HepG2 (cell line): ENCODE measurements around the gene SLC17A9.

Source experiments
- NFE2L2 ChIP-seq: fragments of 150-350 bp; IDR thresholded peaks from 2 replicates; pipeline ENCODE4 v1.6.1; 2014; ENCODE audit warnings: low read length
- POLR2AphosphoS5 ChIP-seq: IDR thresholded peaks from 2 replicates; pipeline ENCODE4 v1.6.1; 2012; ENCODE audit warnings: low read depth, low read length
- TBL1XR1 ChIP-seq: fragments of 150-350 bp; IDR thresholded peaks from 2 replicates; pipeline ENCODE4 v1.6.1; 2014; ENCODE audit warnings: borderline replicate concordance, low read length; ENCODE audit not compliant: partially characterized antibody
- TF ChIP-seq, protein P1 (sequence below): sonication (generic); formaldehyde crosslinking; IDR thresholded peaks from 2 replicates; pipeline ENCODE4 v1.4.0; 2020; ENCODE audit warnings: missing genetic modification reagents

GRCh38 chr20:62952968-62953838, 694 bp downstream of the SLC17A9 start:
- no peak for TF ChIP-seq TBL1XR1
- TF ChIP-seq, protein P1, sequence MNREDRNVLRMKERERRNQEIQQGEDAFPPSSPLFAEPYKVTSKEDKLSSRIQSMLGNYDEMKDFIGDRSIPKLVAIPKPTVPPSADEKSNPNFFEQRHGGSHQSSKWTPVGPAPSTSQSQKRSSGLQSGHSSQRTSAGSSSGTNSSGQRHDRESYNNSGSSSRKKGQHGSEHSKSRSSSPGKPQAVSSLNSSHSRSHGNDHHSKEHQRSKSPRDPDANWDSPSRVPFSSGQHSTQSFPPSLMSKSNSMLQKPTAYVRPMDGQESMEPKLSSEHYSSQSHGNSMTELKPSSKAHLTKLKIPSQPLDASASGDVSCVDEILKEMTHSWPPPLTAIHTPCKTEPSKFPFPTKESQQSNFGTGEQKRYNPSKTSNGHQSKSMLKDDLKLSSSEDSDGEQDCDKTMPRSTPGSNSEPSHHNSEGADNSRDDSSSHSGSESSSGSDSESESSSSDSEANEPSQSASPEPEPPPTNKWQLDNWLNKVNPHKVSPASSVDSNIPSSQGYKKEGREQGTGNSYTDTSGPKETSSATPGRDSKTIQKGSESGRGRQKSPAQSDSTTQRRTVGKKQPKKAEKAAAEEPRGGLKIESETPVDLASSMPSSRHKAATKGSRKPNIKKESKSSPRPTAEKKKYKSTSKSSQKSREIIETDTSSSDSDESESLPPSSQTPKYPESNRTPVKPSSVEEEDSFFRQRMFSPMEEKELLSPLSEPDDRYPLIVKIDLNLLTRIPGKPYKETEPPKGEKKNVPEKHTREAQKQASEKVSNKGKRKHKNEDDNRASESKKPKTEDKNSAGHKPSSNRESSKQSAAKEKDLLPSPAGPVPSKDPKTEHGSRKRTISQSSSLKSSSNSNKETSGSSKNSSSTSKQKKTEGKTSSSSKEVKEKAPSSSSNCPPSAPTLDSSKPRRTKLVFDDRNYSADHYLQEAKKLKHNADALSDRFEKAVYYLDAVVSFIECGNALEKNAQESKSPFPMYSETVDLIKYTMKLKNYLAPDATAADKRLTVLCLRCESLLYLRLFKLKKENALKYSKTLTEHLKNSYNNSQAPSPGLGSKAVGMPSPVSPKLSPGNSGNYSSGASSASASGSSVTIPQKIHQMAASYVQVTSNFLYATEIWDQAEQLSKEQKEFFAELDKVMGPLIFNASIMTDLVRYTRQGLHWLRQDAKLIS (CRISPR knock-in tag): 0 out of 2 replicates have a peak, but pooled peaks have one; percentile 93
- no peak; the same call in 1 of the 2 replicates for TF ChIP-seq POLR2AphosphoS5
- TF ChIP-seq NFE2L2: no peak
